ENCODE measurements around the gene CBX2. TPM values are rescaled to one million over a fixed set of nuclear protein-coding genes. Genes with fewer than 3 reads are reported as not detected.

CBX2 gene
- total RNA-seq, 4 donors from 2014 or later, result 4.6 to 12.9 (median 8.7) TPM

GRCh38 chr17:79814127-79814973 lies 36.4 kb downstream of the CBX2 start:
- peak overlapping the region; percentile 22 to 62 (median 37) for H3K4me3 ChIP-seq
- H3K4me1 ChIP-seq, result peaks cover 47 to 67% (median 65%) of the 10 kb centered on the region in 3 donors
- no peak overlapping the region for H3K27ac ChIP-seq
- 9 to 15% methylated on average over 8 to 10 of the region's 43 CpGs for WGBS, 2 donors
- TF ChIP-seq CTCF (IDR thresholded peaks at IDR 0.05) (no peak), POLR2A (IDR thresholded peaks at IDR 0.05) (no peak)
- H3K9me3 ChIP-seq, result no peaks in the 10 kb centered on the region
- peaks cover 42 to 99% (median 53%) of the 10 kb centered on the region in 4 donors for H3K27me3 ChIP-seq
- no peaks in the 10 kb centered on the region for H3K36me3 ChIP-seq
- DNase-seq, result no peak
- intact Hi-C loops (cut with DNase I), result no loop called here

GRCh38 chr17:79814974-79815835 lies 37.3 kb downstream of the CBX2 start:
- DNase-seq, result no peak
- Histone ChIP-seq H3K4me3 (peak overlapping the region; percentile 22 to 62 (median 36)), H3K4me1 (peaks cover 46 to 58% (median 58%) of the 10 kb centered on the region in 3 donors), H3K27me3 (peaks cover 36 to 99% (median 48%) of the 10 kb centered on the region in 4 donors), H3K9me3 (no peaks in the 10 kb centered on the region), H3K27ac (no peak overlapping the region), H3K36me3 (no peaks in the 10 kb centered on the region)
- TF ChIP-seq POLR2A (IDR thresholded peaks at IDR 0.05), result no peak
- peak in 1 of 6 experiments; percentile 7 for TF ChIP-seq CTCF (IDR thresholded peaks at IDR 0.05)
- intact Hi-C loops (cut with DNase I), result no loop called here
- WGBS, 2 donors, result no CpG with 5 or more reads among the region's 96 CpGs

GRCh38 chr17:79815836-79816461 lies 38.0 kb downstream of the CBX2 start:
- TF ChIP-seq CTCF (IDR thresholded peaks at IDR 0.05) (no peak), POLR2A (IDR thresholded peaks at IDR 0.05) (no peak)
- H3K4me3 ChIP-seq, result peak overlapping the region in 1 of 4 donors; percentile 41
- H3K27me3 ChIP-seq, result peaks cover 34 to 97% (median 41%) of the 10 kb centered on the region in 4 donors
- intact Hi-C loops (cut with DNase I), result no loop called here
- WGBS, 2 donors, result 74 to 100% methylated on average over 1 to 15 of the region's 41 CpGs
- no peak overlapping the region for H3K27ac ChIP-seq
- peaks cover 39 to 51% (median 50%) of the 10 kb centered on the region in 3 donors for H3K4me1 ChIP-seq
- H3K9me3 ChIP-seq, result no peaks in the 10 kb centered on the region
- H3K36me3 ChIP-seq, result no peaks in the 10 kb centered on the region
- no peak for DNase-seq

- Histone ChIP-seq H3K27me3 (peaks cover 13 to 89% (median 20%) of the 10 kb centered on the region in 4 donors), H3K9me3 (no peaks in the 10 kb centered on the region), H3K27ac (no peak overlapping the region), H3K4me1 (peaks cover 18 to 29% (median 28%) of the 10 kb centered on the region in 3 donors), H3K36me3 (no peaks in the 10 kb centered on the region), H3K4me3 (no peak overlapping the region)
- WGBS, 2 donors, result 89 to 91% methylated on average over 7 to 8 of the region's 12 CpGs
- TF ChIP-seq POLR2A (IDR thresholded peaks at IDR 0.05) (no peak), CTCF (IDR thresholded peaks at IDR 0.05) (no peak)
- no peak for DNase-seq
- intact Hi-C loops (cut with DNase I), result no loop called here
Measured at GRCh38 chr17:79818026-79818758, 40.2 kb downstream of the CBX2 start.
